MM.1S (cell line): Measurements from ENCODE around the gene FGFBP3.
A peak's percentile ranks its signal among the peaks of the same experiment; 100 is the strongest.

Experiments
- DNase-seq: peaks from one replicate; pipeline ENCODE4 v3.0.0-alpha.2; 2015
- H2AFZ ChIP-seq: fragments of 300-600 bp; sonication (generic); 2 replicates; pipeline ENCODE4 v1.6.0; 2016; ENCODE audit warnings: antibody characterized with exemption, low read length
- H3F3A ChIP-seq: fragments of 300-600 bp; sonication (generic); 2 replicates; pipeline ENCODE4 v1.6.1; 2016; ENCODE audit warnings: mild to moderate bottlenecking, antibody characterized with exemption, low read length, moderate library complexity, mixed read lengths; ENCODE audit not compliant: insufficient read depth
- H3K27ac ChIP-seq: fragments of 300-600 bp; sonication (generic); 2 replicates; pipeline ENCODE4 v1.5.1; 2016; ENCODE audit warnings: mild to moderate bottlenecking, low read length
- H3K27me3 ChIP-seq: fragments of 300-600 bp; sonication (generic); replicated peaks from 2 replicates; pipeline ENCODE4 v1.6.0; 2016; ENCODE audit warnings: low read length; ENCODE audit not compliant: insufficient read depth
- H3K36me3 ChIP-seq: fragments of 300-600 bp; sonication (generic); replicated peaks from 2 replicates; pipeline ENCODE4 v1.6.1; 2016; ENCODE audit warnings: mild to moderate bottlenecking, low read length, mixed read lengths; ENCODE audit not compliant: insufficient read depth
- H3K4me1 ChIP-seq: fragments of 300-600 bp; sonication (generic); 2 replicates; pipeline ENCODE4 v1.6.1; 2016; ENCODE audit warnings: low read length, mixed read lengths
- H3K4me2 ChIP-seq: fragments of 300-600 bp; sonication (generic); 2 replicates; pipeline ENCODE4 v1.6.0; 2016; ENCODE audit warnings: low read depth, low read length
- H3K4me3 ChIP-seq: fragments of 300-600 bp; sonication (generic); 2 replicates; pipeline ENCODE4 v1.5.1; 2016; ENCODE audit warnings: low read length, mixed read lengths
- H3K79me2 ChIP-seq: fragments of 300-600 bp; sonication (generic); 2 replicates; pipeline ENCODE4 v1.6.1; 2016; ENCODE audit warnings: mixed run types, low read length, mixed read lengths
- H3K9ac ChIP-seq: fragments of 300-600 bp; sonication (generic); 2 replicates; pipeline ENCODE4 v1.6.1; 2016; ENCODE audit warnings: low read length, mixed read lengths
- H3K9me2 ChIP-seq: fragments of 300-600 bp; sonication (generic); replicated peaks from 2 replicates; pipeline ENCODE4 v1.6.1; 2016; ENCODE audit warnings: mild to moderate bottlenecking, low read length, mixed read lengths; ENCODE audit not compliant: insufficient read depth
- H3K9me3 ChIP-seq: fragments of 300-600 bp; sonication (generic); replicated peaks from 2 replicates; pipeline ENCODE4 v1.6.1; 2016; ENCODE audit warnings: mild to moderate bottlenecking, low read length, mixed read lengths; ENCODE audit not compliant: insufficient read depth
- H4K20me1 ChIP-seq: fragments of 300-600 bp; sonication (generic); 2 replicates; pipeline ENCODE4 v1.6.1; 2016; ENCODE audit warnings: mild to moderate bottlenecking, low read length, moderate library complexity, mixed read lengths; ENCODE audit not compliant: insufficient read depth
- CTCF ChIP-seq: fragments of 300-600 bp; sonication (generic); IDR thresholded peaks from 2 replicates; pipeline ENCODE4 v1.5.1; 2016; ENCODE audit warnings: antibody characterized with exemption, low read length, mixed read lengths
- EZH2 ChIP-seq: fragments of 300-600 bp; sonication (generic); optimal IDR thresholded peaks from 2 replicates; pipeline ENCODE3; 2017; ENCODE audit warnings: low read depth, mild to moderate bottlenecking, antibody characterized with exemption, low read length, mixed read lengths
- EZH2phosphoT487 ChIP-seq: fragments of 300-600 bp; sonication (generic); IDR thresholded peaks from 2 replicates; pipeline ENCODE4 v1.6.1; 2018; ENCODE audit warnings: antibody characterized with exemption, low read length

FGFBP3 gene

GRCh38 chr10:91886954-91887271 is 22.4 kb downstream of the FGFBP3 start:
- H2AFZ ChIP-seq: 0 out of 2 replicates have a peak overlapping the region, but pooled peaks have one; percentile 2
- no peaks in the 10 kb centered on the region for H3K9me3 ChIP-seq
- peaks cover 4% of the 10 kb centered on the region; the same call in 1 of the 2 replicates for H3K4me1 ChIP-seq
- no peaks in the 10 kb centered on the region for H3K79me2 ChIP-seq
- H3K4me3 ChIP-seq: no peak overlapping the region
- no peak overlapping the region for H3K27ac ChIP-seq
- H3F3A ChIP-seq: no peaks in the 10 kb centered on the region
- no peaks in the 10 kb centered on the region for H4K20me1 ChIP-seq
- no peak overlapping the region for H3K9ac ChIP-seq
- TF ChIP-seq CTCF (no peak), EZH2 (no peak)
- H3K27me3 ChIP-seq: no peaks in the 10 kb centered on the region; the same call in 1 of the 2 replicates
- H3K4me2 ChIP-seq: peak overlapping the region; percentile 46; the same call in 1 of the 2 replicates
- H3K9me2 ChIP-seq: no peaks in the 10 kb centered on the region
- no peak for DNase-seq
- H3K36me3 ChIP-seq: no peaks in the 10 kb centered on the region

- H4K20me1 ChIP-seq: no peaks in the 10 kb centered on the region
- H3K9me2 ChIP-seq: no peaks in the 10 kb centered on the region
- no peak for DNase-seq
- H3K79me2 ChIP-seq: no peaks in the 10 kb centered on the region
- TF ChIP-seq CTCF: no peak
- TF ChIP-seq EZH2: no peak
- no peak for TF ChIP-seq EZH2phosphoT487
- no peak overlapping the region for H3K27ac ChIP-seq
- H3K4me3 ChIP-seq: no peak overlapping the region
- no peak overlapping the region for H3K9ac ChIP-seq
- H3K4me2 ChIP-seq: no peak overlapping the region
- H3K9me3 ChIP-seq: no peaks in the 10 kb centered on the region
- H3K4me1 ChIP-seq: peaks cover 4% of the 10 kb centered on the region; the same call in 1 of the 2 replicates
- H3F3A ChIP-seq: no peaks in the 10 kb centered on the region
- no peak overlapping the region for H2AFZ ChIP-seq
- no peaks in the 10 kb centered on the region for H3K36me3 ChIP-seq
- no peaks in the 10 kb centered on the region for H3K27me3 ChIP-seq
Observed at GRCh38 chr10:91885362-91886079, 23.8 kb downstream of the FGFBP3 start.

GRCh38 chr10:91884536-91884935 is 24.8 kb downstream of the FGFBP3 start:
- Histone ChIP-seq H3K27ac (no peak overlapping the region), H3K4me1 (peaks cover 4% of the 10 kb centered on the region; the same call in 1 of the 2 replicates)
- TF ChIP-seq EZH2 (no peak), CTCF (no peak)

More at GRCh38 chr10:91884536-91884935, 24.8 kb downstream of the FGFBP3 start:
- Histone ChIP-seq H3K36me3 (no peaks in the 10 kb centered on the region), H2AFZ (no peak overlapping the region), H3F3A (no peaks in the 10 kb centered on the region), H4K20me1 (no peaks in the 10 kb centered on the region), H3K9me3 (no peaks in the 10 kb centered on the region), H3K79me2 (no peaks in the 10 kb centered on the region), H3K9ac (no peak overlapping the region), H3K4me3 (no peak overlapping the region), H3K9me2 (no peaks in the 10 kb centered on the region), H3K27me3 (no peaks in the 10 kb centered on the region), H3K4me2 (no peak overlapping the region)
- DNase-seq: no peak
